COR-L47 (cell line): ENCODE results near the gene UTS2R.

Experiments used
- DNase-seq: peaks from one replicate; lab custom pipeline; 2025; lab: John Stamatoyannopoulos, UW

Gene UTS2R

GRCh38 chr17:82371333-82372248, at the start of gene UTS2R:
TSS of gene UTS2R (plus strand) at chr17:82371765. CDS start at chr17:82374325, 2,560 bp downstream.
- no peak for DNase-seq

- DNase-seq = no peak
Observed at GRCh38 chr17:82321947-82322466, 49.6 kb upstream of the UTS2R start.

GRCh38 chr17:82322526-82323453, 48.8 kb upstream of the UTS2R start:
- no peak for DNase-seq

GRCh38 chr17:82323514-82324234, 47.9 kb upstream of the UTS2R start:
- DNase-seq = no peak

GRCh38 chr17:82324566-82325285, 46.8 kb upstream of the UTS2R start:
- DNase-seq = no peak

GRCh38 chr17:82325286-82326180, 46.0 kb upstream of the UTS2R start:
- no peak for DNase-seq

GRCh38 chr17:82327289-82327688, 44.3 kb upstream of the UTS2R start:
- DNase-seq = no peak

- DNase-seq = no peak
Observed at GRCh38 chr17:82327757-82328140, 43.8 kb upstream of the UTS2R start.

- peak; percentile 44 for DNase-seq
Observed at GRCh38 chr17:82328141-82328993, 43.2 kb upstream of the UTS2R start.

- no peak for DNase-seq
Observed at GRCh38 chr17:82328994-82329507, 42.5 kb upstream of the UTS2R start.

GRCh38 chr17:82329683-82330321, 41.8 kb upstream of the UTS2R start:
- DNase-seq = no peak

GRCh38 chr17:82330322-82331239, 41.0 kb upstream of the UTS2R start:
- DNase-seq = peak; percentile 93

- no peak for DNase-seq
Observed at GRCh38 chr17:82331345-82331939, 40.1 kb upstream of the UTS2R start.

GRCh38 chr17:82332669-82333278, 38.8 kb upstream of the UTS2R start:
- DNase-seq = no peak

- peak; percentile 46 for DNase-seq
Observed at GRCh38 chr17:82333279-82334171, 38.0 kb upstream of the UTS2R start, which contains the start of gene SECTM1. TSS of gene SECTM1 (minus strand) at chr17:82333766. CDS start at chr17:82327240, 6,526 bp downstream.
